ENCODE measurements around the gene MYT1.
"Not testable (repeated sequence)": the region's sequence is repeated elsewhere in the genome, so short reads cannot be mapped to it uniquely, and the experiment has no call there.

The MYT1 gene

DNA sequence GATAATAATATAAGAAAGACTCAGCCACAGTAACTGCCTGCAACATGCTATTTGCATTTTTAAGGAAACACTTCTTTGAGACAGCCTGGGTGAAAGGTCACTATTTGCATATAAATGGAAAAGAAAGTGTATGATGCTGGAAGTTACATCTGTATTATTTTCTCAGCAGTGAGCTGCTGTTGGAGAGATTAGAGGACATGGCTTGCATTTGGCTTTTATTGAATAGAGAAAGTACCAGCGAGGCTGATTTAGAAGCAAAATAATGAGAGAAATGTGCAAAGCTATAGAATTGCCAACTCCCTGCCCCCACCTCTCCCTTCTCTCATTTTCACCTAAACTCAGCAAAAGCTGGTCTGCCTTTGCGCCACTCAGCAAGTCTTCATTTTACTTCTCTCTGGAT lies 12.7 kb downstream of the MYT1 start:
- Histone ChIP-seq H3K4me3 (ENCODE audit: low read length) (no peak overlapping the region), H3K9me2 (replicated peaks; ENCODE audit: insufficient read depth, low read length) (no peaks in the 10 kb centered on the region), H3K36me3 (replicated peaks; ENCODE audit: insufficient read depth, low read length) (no peaks in the 10 kb centered on the region), H3K4me2 (ENCODE audit: low read depth, low read length) (no peak overlapping the region), H3F3A (ENCODE audit: insufficient read depth, low read length) (no peaks in the 10 kb centered on the region), H3K79me2 (ENCODE audit: low read length) (no peaks in the 10 kb centered on the region), H3K9me3 (replicated peaks; ENCODE audit: insufficient read depth, low read length) (no peaks in the 10 kb centered on the region), H3K27ac (ENCODE audit: low read length) (no peak overlapping the region), H4K20me1 (ENCODE audit: insufficient read depth, low read length) (no peaks in the 10 kb centered on the region), H3K27me3 (replicated peaks; ENCODE audit: insufficient read depth, low read length) (peaks cover 62% of the 10 kb centered on the region), H3K4me1 (ENCODE audit: low read length) (no peaks in the 10 kb centered on the region), H2AFZ (ENCODE audit: low read length) (no peak overlapping the region), H3K9ac (ENCODE audit: low read length) (no peak overlapping the region)
- TF ChIP-seq EZH2phosphoT487 (IDR thresholded peaks at IDR 0.05; ENCODE audit: low read length) (no peak), EZH2 (optimal IDR thresholded peaks at IDR 0.05; ENCODE audit: low read depth, low read length) (no peak), CTCF (IDR thresholded peaks at IDR 0.05; ENCODE audit: low read length) (no peak)
- DNase-seq, result no peak

GRCh38 chr20:64177384-64177783 lies 13.1 kb downstream of the MYT1 start:
- Histone ChIP-seq H3K79me2 (ENCODE audit: low read length) (no peaks in the 10 kb centered on the region), H3K4me1 (ENCODE audit: low read length) (no peaks in the 10 kb centered on the region), H3K27me3 (replicated peaks; ENCODE audit: insufficient read depth, low read length) (peaks cover 62% of the 10 kb centered on the region), H3K9ac (ENCODE audit: low read length) (no peak overlapping the region), H3F3A (ENCODE audit: insufficient read depth, low read length) (no peaks in the 10 kb centered on the region), H2AFZ (ENCODE audit: low read length) (no peak overlapping the region), H3K9me2 (replicated peaks; ENCODE audit: insufficient read depth, low read length) (no peaks in the 10 kb centered on the region), H3K36me3 (replicated peaks; ENCODE audit: insufficient read depth, low read length) (no peaks in the 10 kb centered on the region), H4K20me1 (ENCODE audit: insufficient read depth, low read length) (no peaks in the 10 kb centered on the region), H3K4me2 (ENCODE audit: low read depth, low read length) (no peak overlapping the region), H3K4me3 (ENCODE audit: low read length) (no peak overlapping the region), H3K9me3 (replicated peaks; ENCODE audit: insufficient read depth, low read length) (no peaks in the 10 kb centered on the region), H3K27ac (ENCODE audit: low read length) (no peak overlapping the region)
- no peak for DNase-seq
- no peak for TF ChIP-seq CTCF (IDR thresholded peaks at IDR 0.05; ENCODE audit: low read length)
- TF ChIP-seq EZH2 (optimal IDR thresholded peaks at IDR 0.05; ENCODE audit: low read depth, low read length), result no peak
- no peak for TF ChIP-seq EZH2phosphoT487 (IDR thresholded peaks at IDR 0.05; ENCODE audit: low read length)

- Histone ChIP-seq H3K9ac (ENCODE audit: low read length) (no peak overlapping the region), H3K9me3 (replicated peaks; ENCODE audit: insufficient read depth, low read length) (no peaks in the 10 kb centered on the region), H3K27me3 (replicated peaks; ENCODE audit: insufficient read depth, low read length) (peaks cover 66% of the 10 kb centered on the region), H3K36me3 (replicated peaks; ENCODE audit: insufficient read depth, low read length) (no peaks in the 10 kb centered on the region), H2AFZ (ENCODE audit: low read length) (no peak overlapping the region), H3F3A (ENCODE audit: insufficient read depth, low read length) (no peaks in the 10 kb centered on the region), H3K4me2 (ENCODE audit: low read depth, low read length) (no peak overlapping the region), H3K9me2 (replicated peaks; ENCODE audit: insufficient read depth, low read length) (no peaks in the 10 kb centered on the region), H4K20me1 (ENCODE audit: insufficient read depth, low read length) (no peaks in the 10 kb centered on the region), H3K4me3 (ENCODE audit: low read length) (no peak overlapping the region), H3K27ac (ENCODE audit: low read length) (no peak overlapping the region), H3K79me2 (ENCODE audit: low read length) (no peaks in the 10 kb centered on the region), H3K4me1 (ENCODE audit: low read length) (no peaks in the 10 kb centered on the region)
- TF ChIP-seq CTCF (IDR thresholded peaks at IDR 0.05; ENCODE audit: low read length) (no peak), EZH2 (optimal IDR thresholded peaks at IDR 0.05; ENCODE audit: low read depth, low read length) (no peak), EZH2phosphoT487 (IDR thresholded peaks at IDR 0.05; ENCODE audit: low read length) (no peak)
- no peak for DNase-seq
These were observed 13.5 kb downstream of the MYT1 start for GRCh38 chr20:64177787-64178186.

- H3K9ac ChIP-seq (ENCODE audit: low read length); H3K4me2 ChIP-seq (ENCODE audit: low read depth, low read length); H3K79me2 ChIP-seq (ENCODE audit: low read length); H4K20me1 ChIP-seq (ENCODE audit: insufficient read depth, low read length); DNase-seq; H3F3A ChIP-seq (ENCODE audit: insufficient read depth, low read length); H3K27ac ChIP-seq (ENCODE audit: low read length); H2AFZ ChIP-seq (ENCODE audit: low read length); H3K4me1 ChIP-seq (ENCODE audit: low read length); H3K9me3 ChIP-seq (replicated peaks; ENCODE audit: insufficient read depth, low read length); H3K36me3 ChIP-seq (replicated peaks; ENCODE audit: insufficient read depth, low read length); H3K4me3 ChIP-seq (ENCODE audit: low read length); H3K9me2 ChIP-seq (replicated peaks; ENCODE audit: insufficient read depth, low read length): not testable (repeated sequence)
- H3K27me3 ChIP-seq (replicated peaks; ENCODE audit: insufficient read depth, low read length), result peaks cover 74% of the 10 kb centered on the region
These were observed 14.7 kb downstream of the MYT1 start for GRCh38 chr20:64178925-64179324.
